ENCODE results near the gene CHCHD3.

Gene CHCHD3

GRCh38 chr7:132806834-132807233, 275.1 kb downstream of the CHCHD3 start:
- DNase-seq (ENCODE audit: low spot score): no peak

GRCh38 chr7:132805766-132806165, 276.1 kb downstream of the CHCHD3 start:
- no peak for TF ChIP-seq CTCF (IDR thresholded peaks at IDR 0.05; ENCODE audit: extremely low read depth, insufficient read depth, missing control alignments)
- in situ Hi-C loops (cut with MboI; ENCODE audit: low pct_unique_long_range_greater_than_20kb, low sequenced_read_pairs, unreplicated experiment): no loop called here
- no peak for DNase-seq (ENCODE audit: low spot score)

More at GRCh38 chr7:132806834-132807233, 275.1 kb downstream of the CHCHD3 start:
- TF ChIP-seq CTCF (IDR thresholded peaks at IDR 0.05; ENCODE audit: extremely low read depth, insufficient read depth, missing control alignments): no peak
- in situ Hi-C loops (cut with MboI; ENCODE audit: low pct_unique_long_range_greater_than_20kb, low sequenced_read_pairs, unreplicated experiment): no loop called here

- no peak for DNase-seq (ENCODE audit: low spot score)
- in situ Hi-C loops (cut with MboI; ENCODE audit: low pct_unique_long_range_greater_than_20kb, low sequenced_read_pairs, unreplicated experiment): no loop called here
- TF ChIP-seq CTCF (IDR thresholded peaks at IDR 0.05; ENCODE audit: extremely low read depth, insufficient read depth, missing control alignments): no peak
Measured at GRCh38 chr7:132804849-132805485, 276.9 kb downstream of the CHCHD3 start.

GRCh38 chr7:132800522-132800921, 281.4 kb downstream of the CHCHD3 start:
- no peak for TF ChIP-seq CTCF (IDR thresholded peaks at IDR 0.05; ENCODE audit: extremely low read depth, insufficient read depth, missing control alignments)
- no peak for DNase-seq (ENCODE audit: low spot score)
- in situ Hi-C loops (cut with MboI; ENCODE audit: low pct_unique_long_range_greater_than_20kb, low sequenced_read_pairs, unreplicated experiment): no loop called here

GRCh38 chr7:132799081-132799413, 282.8 kb downstream of the CHCHD3 start:
- DNase-seq (ENCODE audit: low spot score): no peak
- in situ Hi-C loops (cut with MboI; ENCODE audit: low pct_unique_long_range_greater_than_20kb, low sequenced_read_pairs, unreplicated experiment): no loop called here
- no peak for TF ChIP-seq CTCF (IDR thresholded peaks at IDR 0.05; ENCODE audit: extremely low read depth, insufficient read depth, missing control alignments)

GRCh38 chr7:132797152-132797551, 284.7 kb downstream of the CHCHD3 start:
- in situ Hi-C loops (cut with MboI; ENCODE audit: low pct_unique_long_range_greater_than_20kb, low sequenced_read_pairs, unreplicated experiment): no loop called here
- no peak for DNase-seq (ENCODE audit: low spot score)
- no peak for TF ChIP-seq CTCF (IDR thresholded peaks at IDR 0.05; ENCODE audit: extremely low read depth, insufficient read depth, missing control alignments)

All from GM13977 (cell line).